Mucosa of rectum (tissue), 2 donors: ENCODE measurements around the gene SETBP1.

Experiments used
- H3K27ac ChIP-seq, 2 donors: one replicate each; pipeline ENCODE4 v1.7.0; 2013; ENCODE audit warnings: inconsistent platforms in 2 of 2, low read depth in 2 of 2, low read length in 2 of 2
- H3K27me3 ChIP-seq, 2 donors: one replicate each; pipeline ENCODE4 v1.7.0; 2013; ENCODE audit warnings: low read length in 2 of 2; ENCODE audit not compliant: control insufficient read depth in 2 of 2, insufficient read depth in 2 of 2
- H3K36me3 ChIP-seq, 2 donors: one replicate each; pipeline ENCODE4 v1.7.0; 2013; ENCODE audit warnings: low read length in 2 of 2; ENCODE audit not compliant: control insufficient read depth in 2 of 2, insufficient read depth in 2 of 2
- H3K4me1 ChIP-seq, 2 donors: one replicate each; pipeline ENCODE4 v1.7.0; 2013; ENCODE audit warnings: low read length in 2 of 2, mild to moderate bottlenecking in 1 of 2; ENCODE audit not compliant: control insufficient read depth in 2 of 2, insufficient read depth in 2 of 2
- H3K4me3 ChIP-seq, 2 donors: one replicate each; pipeline ENCODE4 v1.7.0; 2013; ENCODE audit warnings: low read length in 2 of 2
- H3K9ac ChIP-seq, 2 donors: one replicate each; pipeline ENCODE4 v1.7.0; 2013; ENCODE audit warnings: low read length in 2 of 2, low read depth in 1 of 2, mild to moderate bottlenecking in 1 of 2
- H3K9me3 ChIP-seq, 2 donors: one replicate each; pipeline ENCODE4 v1.7.0; 2013; ENCODE audit warnings: low read length in 2 of 2; ENCODE audit not compliant: control insufficient read depth in 2 of 2
- donor health status: healthy.
- donor health status: Normal muscosa, but diverticular disease.

Gene SETBP1

DNA sequence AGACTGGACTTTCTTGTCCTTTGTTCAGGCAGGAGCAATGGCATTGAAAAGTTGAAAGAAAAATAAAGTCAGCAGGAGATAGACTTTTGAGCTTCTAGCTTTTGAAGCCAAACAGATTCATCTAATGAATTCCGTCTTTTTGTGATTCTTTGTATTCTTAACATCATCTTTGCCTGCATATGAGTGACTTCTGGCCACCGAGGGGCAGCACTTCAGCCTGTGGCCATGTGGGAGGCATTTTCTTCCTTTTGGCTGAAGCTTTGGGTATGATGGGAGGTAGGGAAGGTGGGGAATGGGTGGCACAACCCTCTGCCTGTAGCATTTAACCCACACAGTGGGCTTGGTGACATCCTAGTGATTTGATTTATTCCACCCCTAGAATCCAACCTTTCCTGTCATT is 220.6 kb downstream of the SETBP1 start:
- no peaks in the 10 kb centered on the region for H3K4me1 ChIP-seq
- no peak overlapping the region for H3K9ac ChIP-seq
- no peaks in the 10 kb centered on the region for H3K9me3 ChIP-seq
- no peaks in the 10 kb centered on the region for H3K27me3 ChIP-seq
- H3K4me3 ChIP-seq: no peak overlapping the region
- no peaks in the 10 kb centered on the region for H3K36me3 ChIP-seq
- H3K27ac ChIP-seq: no peak overlapping the region

DNA sequence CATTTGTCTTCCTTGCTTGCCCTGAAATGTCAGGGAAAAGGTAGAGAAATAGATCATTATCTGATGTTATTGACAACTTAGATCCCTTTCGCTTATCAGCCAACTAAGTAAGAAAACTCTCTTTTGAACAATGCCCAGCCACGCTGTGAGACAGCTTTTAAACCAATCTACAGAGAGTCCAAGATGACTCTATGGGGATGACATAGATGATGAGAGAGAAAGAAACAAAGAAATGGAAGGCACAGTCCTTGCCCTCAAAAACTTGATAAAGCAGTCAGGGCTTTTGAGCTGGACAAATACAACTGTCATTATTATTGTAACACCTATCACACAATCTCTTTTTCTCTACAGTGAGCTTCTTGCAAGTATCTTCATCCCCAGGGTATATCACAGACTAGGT is 222.6 kb downstream of the SETBP1 start:
- H3K36me3 ChIP-seq: no peaks in the 10 kb centered on the region

DNA sequence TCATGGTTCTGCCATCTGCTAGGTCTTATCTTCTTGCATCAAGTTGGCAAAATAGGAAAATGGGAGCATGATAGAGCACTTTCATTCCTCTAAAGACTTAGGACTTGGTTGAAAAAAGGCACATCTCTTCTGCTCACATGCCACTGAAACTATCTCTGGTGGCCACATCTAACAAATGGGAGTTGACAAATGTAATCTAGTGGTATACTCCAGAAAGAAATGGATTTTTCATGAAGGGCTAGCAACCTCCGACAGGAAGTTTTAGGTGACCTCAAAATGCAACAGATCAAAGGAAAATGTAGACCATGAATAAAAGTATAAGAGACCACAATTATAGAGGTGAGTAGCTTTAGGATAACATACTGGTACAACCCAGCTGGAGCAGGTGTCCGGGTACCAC is 224.1 kb downstream of the SETBP1 start:
- no peaks in the 10 kb centered on the region for H3K4me1 ChIP-seq
- H3K27ac ChIP-seq: no peak overlapping the region
- H3K36me3 ChIP-seq: no peaks in the 10 kb centered on the region
- H3K4me3 ChIP-seq: no peak overlapping the region
- no peaks in the 10 kb centered on the region for H3K27me3 ChIP-seq
- no peak overlapping the region for H3K9ac ChIP-seq
- H3K9me3 ChIP-seq: no peaks in the 10 kb centered on the region

More for the DNA sequence above, 222.6 kb downstream of the SETBP1 start:
- Histone ChIP-seq H3K9me3 (no peaks in the 10 kb centered on the region), H3K27ac (no peak overlapping the region), H3K27me3 (no peaks in the 10 kb centered on the region), H3K4me1 (no peaks in the 10 kb centered on the region), H3K4me3 (no peak overlapping the region), H3K9ac (no peak overlapping the region)

DNA sequence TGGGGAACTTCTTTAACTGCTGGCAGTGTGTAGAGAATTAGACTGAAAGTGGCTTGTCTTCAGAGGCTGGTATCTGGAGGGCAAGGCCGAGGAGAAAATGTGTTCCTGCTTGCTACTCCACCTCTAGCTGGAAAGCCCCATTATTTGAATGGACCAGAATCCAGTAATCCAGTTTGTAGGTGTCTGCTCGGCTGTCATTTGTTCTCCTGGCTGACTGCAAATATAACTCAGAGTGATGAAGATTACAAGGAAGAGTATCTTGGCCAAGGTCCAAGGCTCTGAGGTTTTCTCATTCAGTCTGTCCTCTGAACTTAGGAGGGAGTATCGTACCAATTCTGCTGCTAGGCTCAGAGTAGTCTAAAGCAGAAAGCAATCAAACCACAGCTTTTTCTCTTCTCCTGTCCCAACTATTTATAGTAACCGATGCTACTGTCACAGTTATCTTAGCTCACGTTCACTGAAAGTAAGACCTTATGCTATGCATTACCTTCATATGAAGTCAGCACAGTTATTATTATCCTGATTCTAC is 228.6 kb downstream of the SETBP1 start:
- H3K9ac ChIP-seq: no peak overlapping the region
- H3K4me1 ChIP-seq: no peaks in the 10 kb centered on the region
- H3K9me3 ChIP-seq: no peaks in the 10 kb centered on the region
- no peak overlapping the region for H3K4me3 ChIP-seq
- H3K27ac ChIP-seq: no peak overlapping the region
- H3K36me3 ChIP-seq: no peaks in the 10 kb centered on the region
- no peaks in the 10 kb centered on the region for H3K27me3 ChIP-seq

DNA sequence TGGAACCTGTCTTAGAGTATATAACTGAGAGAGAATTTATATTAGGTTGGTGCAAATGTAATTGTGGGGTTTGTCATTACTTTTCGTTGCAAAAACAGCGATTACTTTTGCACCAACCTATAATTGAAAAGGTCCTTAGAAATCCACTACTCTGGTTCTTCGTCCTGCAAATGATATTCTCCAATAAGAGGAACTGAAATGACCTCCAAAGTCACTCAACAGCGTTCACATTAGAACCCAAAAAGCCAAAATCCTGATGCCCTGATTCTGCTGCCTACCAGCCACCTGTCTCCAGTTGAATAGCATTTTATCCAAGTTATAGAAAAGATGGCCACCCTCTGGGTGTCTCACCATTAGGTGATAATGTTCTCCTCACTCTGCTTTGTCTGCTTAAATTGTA is 230.6 kb downstream of the SETBP1 start:
- Histone ChIP-seq H3K36me3 (no peaks in the 10 kb centered on the region), H3K27ac (no peak overlapping the region), H3K4me1 (no peaks in the 10 kb centered on the region), H3K9me3 (no peaks in the 10 kb centered on the region), H3K9ac (no peak overlapping the region), H3K4me3 (no peak overlapping the region), H3K27me3 (no peaks in the 10 kb centered on the region)

DNA sequence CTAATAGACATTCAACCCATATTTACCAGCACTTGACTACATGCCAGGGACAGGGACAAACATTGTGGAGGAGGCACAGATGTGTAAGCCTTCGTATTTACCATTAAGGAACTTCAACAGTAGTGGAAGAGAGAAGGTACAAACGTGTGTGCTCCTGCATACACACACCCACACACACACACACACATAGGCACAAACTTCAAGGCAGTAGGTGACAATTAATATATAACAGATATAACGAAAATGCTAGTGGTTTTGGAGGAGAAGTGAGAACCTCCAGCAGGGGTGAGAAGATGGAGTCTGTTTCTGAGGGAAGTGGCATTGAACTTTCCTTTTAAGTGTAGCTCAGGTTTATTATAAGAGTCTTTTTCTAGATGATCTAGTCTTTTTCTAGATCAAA is 231.1 kb downstream of the SETBP1 start:
- no peak overlapping the region for H3K4me3 ChIP-seq
- H3K4me1 ChIP-seq: no peaks in the 10 kb centered on the region
- no peak overlapping the region for H3K27ac ChIP-seq
- no peak overlapping the region for H3K9ac ChIP-seq
- no peaks in the 10 kb centered on the region for H3K36me3 ChIP-seq
- no peaks in the 10 kb centered on the region for H3K9me3 ChIP-seq
- H3K27me3 ChIP-seq: no peaks in the 10 kb centered on the region

DNA sequence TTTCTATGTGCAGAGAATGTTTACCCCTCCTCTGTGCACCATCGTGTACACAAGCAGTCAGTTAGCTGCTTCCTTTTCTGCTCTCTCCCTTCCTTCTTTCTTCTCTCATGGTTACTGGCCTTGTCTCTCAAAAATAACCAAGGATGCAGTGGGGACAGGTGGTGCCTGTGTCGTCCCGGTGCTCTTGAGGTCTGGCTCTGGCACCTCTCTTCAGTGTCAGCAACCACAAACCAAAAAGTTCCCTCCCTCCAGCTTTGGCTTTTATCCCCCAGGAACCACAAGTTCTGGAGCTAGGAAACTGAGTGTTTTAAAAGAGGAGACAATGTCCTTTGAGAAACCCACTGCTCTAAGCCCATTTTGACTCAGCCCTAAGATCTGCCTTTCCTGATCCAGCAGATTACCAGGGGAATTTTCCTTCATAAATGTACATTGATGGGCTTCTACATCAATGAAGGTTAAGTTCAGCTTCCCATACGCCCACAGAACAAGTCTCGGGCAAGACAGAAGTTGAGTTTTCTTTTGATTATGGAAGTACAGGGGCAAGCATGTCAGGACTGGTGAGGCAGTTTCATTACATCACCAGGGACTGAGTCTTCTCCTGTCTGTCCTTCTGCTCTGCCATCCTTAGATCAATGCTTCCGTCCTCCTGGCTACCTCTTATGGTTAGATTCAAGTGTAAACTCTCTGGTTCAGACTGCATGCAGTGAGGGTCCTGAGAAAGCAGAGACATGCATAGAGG is 232.2 kb downstream of the SETBP1 start:
- H3K4me1 ChIP-seq: peaks cover 4 to 6% of the 10 kb centered on the region in 2 donors
- no peaks in the 10 kb centered on the region for H3K9me3 ChIP-seq
- H3K27ac ChIP-seq: no peak overlapping the region

DNA sequence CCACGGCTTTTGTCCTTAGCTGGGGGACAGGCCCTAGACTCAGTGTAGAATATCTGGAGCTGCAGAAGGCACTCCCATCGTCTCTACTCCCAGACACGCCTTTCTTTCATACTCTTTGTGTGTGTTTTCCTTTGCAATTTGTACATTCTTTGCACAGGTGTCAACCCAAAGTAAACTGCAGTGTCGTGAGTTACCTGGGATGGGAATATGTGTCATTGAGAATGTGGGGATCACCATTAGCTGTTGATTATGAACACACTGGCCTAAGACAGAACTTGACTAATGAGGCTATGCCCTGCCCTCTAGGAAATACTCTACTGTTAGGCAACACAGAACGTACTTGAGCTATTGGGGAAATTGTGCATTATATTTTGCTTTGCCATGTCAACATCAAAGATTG is 233.3 kb downstream of the SETBP1 start:
- H3K9me3 ChIP-seq: no peaks in the 10 kb centered on the region
- no peak overlapping the region for H3K27ac ChIP-seq
- H3K4me3 ChIP-seq: no peak overlapping the region
- H3K4me1 ChIP-seq: peaks cover 4 to 6% of the 10 kb centered on the region in 2 donors
- H3K27me3 ChIP-seq: no peaks in the 10 kb centered on the region
- H3K9ac ChIP-seq: no peak overlapping the region
- no peaks in the 10 kb centered on the region for H3K36me3 ChIP-seq

More for the DNA sequence above, 232.2 kb downstream of the SETBP1 start:
- no peak overlapping the region for H3K4me3 ChIP-seq
- no peaks in the 10 kb centered on the region for H3K27me3 ChIP-seq
- no peaks in the 10 kb centered on the region for H3K36me3 ChIP-seq
- H3K9ac ChIP-seq: no peak overlapping the region

DNA sequence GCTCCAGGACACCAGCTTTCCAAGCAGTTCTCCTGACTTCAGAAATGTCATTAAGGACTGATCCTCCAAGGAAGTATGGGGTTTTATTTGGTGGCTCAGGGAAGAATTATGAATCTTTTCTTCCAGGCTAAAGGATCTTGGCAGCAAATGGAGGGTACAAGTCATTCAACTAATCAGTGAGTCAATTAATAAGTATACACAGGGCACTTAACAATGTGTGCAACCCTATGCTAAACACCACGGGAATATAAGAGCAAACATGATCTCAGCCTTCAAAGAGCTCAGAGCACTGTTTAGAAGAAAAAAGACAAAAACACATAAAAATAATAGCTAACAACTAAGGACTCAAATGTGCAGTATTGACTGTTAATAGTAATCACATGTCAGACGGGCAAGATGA is 234.5 kb downstream of the SETBP1 start:
- H3K4me1 ChIP-seq: peaks cover 4 to 6% of the 10 kb centered on the region in 2 donors
- no peaks in the 10 kb centered on the region for H3K36me3 ChIP-seq
- no peaks in the 10 kb centered on the region for H3K27me3 ChIP-seq
- H3K9me3 ChIP-seq: no peaks in the 10 kb centered on the region
- no peak overlapping the region for H3K27ac ChIP-seq
- no peak overlapping the region for H3K4me3 ChIP-seq
- H3K9ac ChIP-seq: no peak overlapping the region

DNA sequence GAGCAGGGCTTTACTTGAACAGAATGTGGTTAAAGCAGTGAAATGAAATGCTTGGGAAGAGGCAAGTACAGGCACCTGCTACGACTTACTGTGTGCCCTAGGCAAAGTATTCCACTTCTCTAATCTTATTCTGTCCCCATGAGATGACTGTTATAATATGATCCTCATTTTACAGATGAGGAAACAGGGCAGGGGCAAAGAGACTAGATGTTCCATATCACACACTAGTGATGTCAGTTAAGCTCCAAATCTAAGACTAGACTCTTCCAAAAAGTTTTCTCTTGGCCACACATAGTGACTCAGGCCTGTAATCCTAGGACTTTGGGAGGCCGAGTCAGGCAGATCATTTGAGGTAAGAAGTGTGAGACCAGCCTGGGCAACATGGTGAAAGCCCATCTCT is 235.0 kb downstream of the SETBP1 start:
- H3K27ac ChIP-seq: no peak overlapping the region
- H3K9me3 ChIP-seq: no peaks in the 10 kb centered on the region
- no peak overlapping the region for H3K9ac ChIP-seq
- H3K27me3 ChIP-seq: no peaks in the 10 kb centered on the region
- H3K4me1 ChIP-seq: peaks cover 4 to 6% of the 10 kb centered on the region in 2 donors
- no peaks in the 10 kb centered on the region for H3K36me3 ChIP-seq
- H3K4me3 ChIP-seq: no peak overlapping the region
